ENCODE measurements around the gene PTGES. TPM values are rescaled to one million over a fixed set of nuclear protein-coding genes. Genes with fewer than 3 reads are reported as not detected.
A peak's percentile ranks its signal among the peaks of the same experiment; 100 is the strongest.

PTGES gene
- total RNA-seq, 1 experiment from 2014 or later = 74.0 TPM

GRCh38 chr9:129773262-129774048, 20.6 kb upstream of the PTGES start:
- ChIA-PET POLR2A (interaction anchor here (0.6 to 9.8 kb wide), 8 partner anchors 11 to 71 kb away, joined by 3 to 293 read pairs (median 6); partner anchors contain the start of gene PTGES), CTCF (interaction anchor here (0.6 to 1.6 kb wide), 4 partner anchors 13 to 47 kb away, joined by 3 to 8 read pairs (median 3); no protein-coding TSS in a partner anchor)
- peaks cover 4% of the 10 kb centered on the region for H3K36me3 Mint-ChIP-seq (ENCODE audit: insufficient read depth, unreplicated experiment)
- peaks cover 44% of the 10 kb centered on the region for H3K4me1 Mint-ChIP-seq (ENCODE audit: insufficient read depth, unreplicated experiment)
- DNase-seq (ENCODE audit: unreplicated experiment) = peak; percentile 100
- TF ChIP-seq CTCF (IDR thresholded peaks at IDR 0.05; ENCODE audit: unreplicated experiment) = no peak
- H3K27ac Mint-ChIP-seq (ENCODE audit: low read depth, unreplicated experiment) = peak overlapping the region; percentile 84
- H3K4me3 Mint-ChIP-seq (ENCODE audit: unreplicated experiment) = peak overlapping the region; percentile 26
- H3K9me3 Mint-ChIP-seq (ENCODE audit: unreplicated experiment) = no peaks in the 10 kb centered on the region
- intact Hi-C loops (cut with micrococcal nuclease) = loop anchor here (1.0 kb wide), 1 partner anchor 21 kb away; no protein-coding TSS in a partner anchor
- no peaks in the 10 kb centered on the region for H3K27me3 Mint-ChIP-seq (ENCODE audit: insufficient read depth, unreplicated experiment)
- no TSS peak for BruUV-seq (replicated peaks)

- BruUV-seq (replicated peaks) = no TSS peak
- Mint-ChIP-seq H3K4me1 (ENCODE audit: insufficient read depth, unreplicated experiment) (peaks cover 21% of the 10 kb centered on the region), H3K27me3 (ENCODE audit: insufficient read depth, unreplicated experiment) (no peaks in the 10 kb centered on the region), H3K36me3 (ENCODE audit: insufficient read depth, unreplicated experiment) (no peaks in the 10 kb centered on the region), H3K27ac (ENCODE audit: low read depth, unreplicated experiment) (no peak overlapping the region), H3K9me3 (ENCODE audit: unreplicated experiment) (no peaks in the 10 kb centered on the region), H3K4me3 (ENCODE audit: unreplicated experiment) (no peak overlapping the region)
- intact Hi-C loops (cut with micrococcal nuclease) = no loop called here
- ChIA-PET POLR2A (interaction anchor here (3.1 to 9.8 kb wide), 2 partner anchors 11 to 18 kb away, joined by 9 to 293 read pairs; partner anchors contain the start of gene PTGES), CTCF (no interaction called here)
- no peak for TF ChIP-seq CTCF (IDR thresholded peaks at IDR 0.05; ENCODE audit: unreplicated experiment)
- DNase-seq (ENCODE audit: unreplicated experiment) = no peak
Observed at GRCh38 chr9:129770741-129771140, 17.9 kb upstream of the PTGES start.

- intact Hi-C loops (cut with micrococcal nuclease) = no loop called here
- no peak for TF ChIP-seq CTCF (IDR thresholded peaks at IDR 0.05; ENCODE audit: unreplicated experiment)
- DNase-seq (ENCODE audit: unreplicated experiment) = no peak
- Mint-ChIP-seq H3K27ac (ENCODE audit: low read depth, unreplicated experiment) (no peak overlapping the region), H3K9me3 (ENCODE audit: unreplicated experiment) (no peaks in the 10 kb centered on the region), H3K36me3 (ENCODE audit: insufficient read depth, unreplicated experiment) (no peaks in the 10 kb centered on the region), H3K4me1 (ENCODE audit: insufficient read depth, unreplicated experiment) (peaks cover 15% of the 10 kb centered on the region), H3K4me3 (ENCODE audit: unreplicated experiment) (no peak overlapping the region), H3K27me3 (ENCODE audit: insufficient read depth, unreplicated experiment) (no peaks in the 10 kb centered on the region)
- ChIA-PET CTCF (interaction anchor here (0.9 to 1.3 kb wide), 3 partner anchors 14 to 129 kb away, joined by 3 to 4 read pairs (median 3); no protein-coding TSS in a partner anchor), POLR2A (interaction anchor here (1.1 kb wide), 1 partner anchor 18 kb away, joined by 3 read pairs; no protein-coding TSS in a partner anchor)
- BruUV-seq (replicated peaks) = no TSS peak
Observed at GRCh38 chr9:129769669-129770068, 16.8 kb upstream of the PTGES start.

- no TSS peak for BruUV-seq (replicated peaks)
- no peaks in the 10 kb centered on the region for H3K27me3 Mint-ChIP-seq (ENCODE audit: insufficient read depth, unreplicated experiment)
- H3K9me3 Mint-ChIP-seq (ENCODE audit: unreplicated experiment) = no peaks in the 10 kb centered on the region
- POLR2A ChIA-PET = interaction anchor here (1.1 kb wide), 1 partner anchor 17 kb away, joined by 3 read pairs; no protein-coding TSS in a partner anchor
- intact Hi-C loops (cut with micrococcal nuclease) = no loop called here
- no peak for DNase-seq (ENCODE audit: unreplicated experiment)
- H3K4me3 Mint-ChIP-seq (ENCODE audit: unreplicated experiment) = no peak overlapping the region
- peaks cover 6% of the 10 kb centered on the region for H3K4me1 Mint-ChIP-seq (ENCODE audit: insufficient read depth, unreplicated experiment)
- no peak for TF ChIP-seq CTCF (IDR thresholded peaks at IDR 0.05; ENCODE audit: unreplicated experiment)
- CTCF ChIA-PET = interaction anchor here (0.6 to 0.7 kb wide), 2 partner anchors 16 to 844 kb away, joined by 3 read pairs; no protein-coding TSS in a partner anchor
- no peak overlapping the region for H3K27ac Mint-ChIP-seq (ENCODE audit: low read depth, unreplicated experiment)
- H3K36me3 Mint-ChIP-seq (ENCODE audit: insufficient read depth, unreplicated experiment) = no peaks in the 10 kb centered on the region
Observed at GRCh38 chr9:129768486-129768885, 15.6 kb upstream of the PTGES start.
